Lung (tissue), 12 donors: ENCODE results near the gene FGGY. TPM values are rescaled to one million over a fixed set of nuclear protein-coding genes. Genes with fewer than 3 reads are reported as not detected.

Experiments used
- ATAC-seq: fragments of 200-7000 bp; cut with Tn5 transposase; one replicate; pipeline ENCODE4 v1.9.1; 2020; ENCODE audit warnings: moderate number of reproducible peaks; ENCODE audit not compliant: insufficient read depth, low FRiP score
- DNase-seq, 3 donors: peaks; one replicate each; pipeline ENCODE4 v3.0.0-alpha.2; 2013 to 2017
- H3K27ac ChIP-seq, 2 donors: one replicate each; pipeline ENCODE4 v1.5.1; 2013; ENCODE audit warnings: mild to moderate bottlenecking in 2 of 2, moderate library complexity in 2 of 2, control low read depth in 1 of 2, inconsistent platforms in 1 of 2, low read depth in 1 of 2, low read length in 1 of 2
- H3K27me3 ChIP-seq, 3 donors: one replicate each; pipeline ENCODE4 v1.5.1; 2013; ENCODE audit warnings: low read length in 2 of 3; ENCODE audit not compliant: control insufficient read depth in 3 of 3, insufficient read depth in 3 of 3
- H3K36me3 ChIP-seq, 4 donors: one replicate each; pipeline ENCODE4 v1.5.1; 2013; ENCODE audit warnings: low read length in 4 of 4, mild to moderate bottlenecking in 1 of 4, moderate library complexity in 1 of 4; ENCODE audit not compliant: control insufficient read depth in 4 of 4, insufficient read depth in 4 of 4
- H3K4me1 ChIP-seq, 5 donors: one replicate each; pipeline ENCODE4 v1.5.1; 2013; ENCODE audit warnings: low read length in 5 of 5, mild to moderate bottlenecking in 2 of 5, moderate library complexity in 1 of 5; ENCODE audit not compliant: control insufficient read depth in 5 of 5, insufficient read depth in 5 of 5
- H3K4me3 ChIP-seq: one replicate; pipeline ENCODE4 v1.5.1; 2013; ENCODE audit warnings: mild to moderate bottlenecking, control low read depth, moderate library complexity
- H3K9ac ChIP-seq, 2 donors: one replicate each; pipeline ENCODE4 v1.5.1; 2013; ENCODE audit warnings: low read length in 2 of 2, control low read depth in 1 of 2; ENCODE audit not compliant: insufficient read depth in 1 of 2
- H3K9me3 ChIP-seq, 4 donors: one replicate each; pipeline ENCODE4 v1.5.1; 2013; ENCODE audit warnings: low read length in 3 of 4, mild to moderate bottlenecking in 1 of 4, moderate library complexity in 1 of 4; ENCODE audit not compliant: control insufficient read depth in 4 of 4, insufficient read depth in 3 of 4
- WGBS, 2 donors: extraction: QIAGEN DNeasy Blood & Tissue Kit; methylation state at CpG; one replicate each; pipeline ENCODE4 v1.1.7; 2013; 5-methylcytosine and 5-hydroxymethylcytosine counted together
- polyA plus RNA-seq, 2 donors: library from polyadenylated mRNA; stranded (reverse); fragments of 200-250 nt; gene quantifications; one replicate each; pipeline ENCODE4 v1.2.1, GENCODE V29; 2013
- total RNA-seq, 2 donors: library from RNA; depleted of rRNA in 1 of 2; stranded (reverse); fragments of >200 nt in 1 of 2; gene quantifications; one replicate each; pipeline ENCODE4 v1.2.1, GENCODE V29; 2014 to 2021
- TF ChIP-seq, protein P1 (sequence below): IDR thresholded peaks from 2 replicates; pipeline ENCODE4 v1.5.1; 2012; ENCODE audit warnings: mild to moderate bottlenecking; ENCODE audit errors: control extremely low read depth, extremely low read depth
- donor health status: control.
- donor health status: control.
- donor health status: Bipolar disorder and iron deficiency.
- donor health status: healthy.
- donor health status: DM: yes; HTN: yes; CAD: no.

Gene FGGY
- total and polyA plus RNA-seq, 4 donors: 16.1 to 42.3 (median 18.3) TPM

DNA sequence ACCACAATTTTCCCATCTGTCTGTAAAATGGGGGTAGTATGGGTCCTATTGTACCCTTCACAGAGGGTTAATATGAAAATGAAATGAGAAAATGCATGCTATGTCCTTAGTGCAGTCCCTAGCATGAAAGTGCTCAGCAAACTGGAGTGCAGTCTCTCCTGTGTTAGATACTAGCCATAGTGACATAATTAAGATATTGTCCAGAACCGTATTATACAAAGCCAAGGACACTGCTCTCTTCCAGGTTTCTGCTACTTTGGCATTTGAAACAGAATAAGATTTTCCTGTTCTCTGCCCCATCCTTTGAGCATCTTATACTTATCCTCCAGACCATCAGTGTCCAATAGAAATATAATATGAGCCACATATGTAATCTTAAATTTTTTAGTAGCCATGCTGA lies 213.4 kb downstream of the FGGY start:
- TF ChIP-seq, protein P1, sequence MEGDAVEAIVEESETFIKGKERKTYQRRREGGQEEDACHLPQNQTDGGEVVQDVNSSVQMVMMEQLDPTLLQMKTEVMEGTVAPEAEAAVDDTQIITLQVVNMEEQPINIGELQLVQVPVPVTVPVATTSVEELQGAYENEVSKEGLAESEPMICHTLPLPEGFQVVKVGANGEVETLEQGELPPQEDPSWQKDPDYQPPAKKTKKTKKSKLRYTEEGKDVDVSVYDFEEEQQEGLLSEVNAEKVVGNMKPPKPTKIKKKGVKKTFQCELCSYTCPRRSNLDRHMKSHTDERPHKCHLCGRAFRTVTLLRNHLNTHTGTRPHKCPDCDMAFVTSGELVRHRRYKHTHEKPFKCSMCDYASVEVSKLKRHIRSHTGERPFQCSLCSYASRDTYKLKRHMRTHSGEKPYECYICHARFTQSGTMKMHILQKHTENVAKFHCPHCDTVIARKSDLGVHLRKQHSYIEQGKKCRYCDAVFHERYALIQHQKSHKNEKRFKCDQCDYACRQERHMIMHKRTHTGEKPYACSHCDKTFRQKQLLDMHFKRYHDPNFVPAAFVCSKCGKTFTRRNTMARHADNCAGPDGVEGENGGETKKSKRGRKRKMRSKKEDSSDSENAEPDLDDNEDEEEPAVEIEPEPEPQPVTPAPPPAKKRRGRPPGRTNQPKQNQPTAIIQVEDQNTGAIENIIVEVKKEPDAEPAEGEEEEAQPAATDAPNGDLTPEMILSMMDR: no peak
- Histone ChIP-seq H3K9ac (no peak overlapping the region), H3K36me3 (peaks cover 0 to 2% (median 0%) of the 10 kb centered on the region in 4 donors), H3K27me3 (no peaks in the 10 kb centered on the region), H3K27ac (no peak overlapping the region), H3K4me1 (peaks cover 0 to 4% (median 0%) of the 10 kb centered on the region in 5 donors), H3K9me3 (no peaks in the 10 kb centered on the region), H3K4me3 (no peak overlapping the region)
- no peak for DNase-seq
- 98 to 100% methylated on average over 1 of the region's 1 CpG for WGBS, 2 donors
- no peak for ATAC-seq

DNA sequence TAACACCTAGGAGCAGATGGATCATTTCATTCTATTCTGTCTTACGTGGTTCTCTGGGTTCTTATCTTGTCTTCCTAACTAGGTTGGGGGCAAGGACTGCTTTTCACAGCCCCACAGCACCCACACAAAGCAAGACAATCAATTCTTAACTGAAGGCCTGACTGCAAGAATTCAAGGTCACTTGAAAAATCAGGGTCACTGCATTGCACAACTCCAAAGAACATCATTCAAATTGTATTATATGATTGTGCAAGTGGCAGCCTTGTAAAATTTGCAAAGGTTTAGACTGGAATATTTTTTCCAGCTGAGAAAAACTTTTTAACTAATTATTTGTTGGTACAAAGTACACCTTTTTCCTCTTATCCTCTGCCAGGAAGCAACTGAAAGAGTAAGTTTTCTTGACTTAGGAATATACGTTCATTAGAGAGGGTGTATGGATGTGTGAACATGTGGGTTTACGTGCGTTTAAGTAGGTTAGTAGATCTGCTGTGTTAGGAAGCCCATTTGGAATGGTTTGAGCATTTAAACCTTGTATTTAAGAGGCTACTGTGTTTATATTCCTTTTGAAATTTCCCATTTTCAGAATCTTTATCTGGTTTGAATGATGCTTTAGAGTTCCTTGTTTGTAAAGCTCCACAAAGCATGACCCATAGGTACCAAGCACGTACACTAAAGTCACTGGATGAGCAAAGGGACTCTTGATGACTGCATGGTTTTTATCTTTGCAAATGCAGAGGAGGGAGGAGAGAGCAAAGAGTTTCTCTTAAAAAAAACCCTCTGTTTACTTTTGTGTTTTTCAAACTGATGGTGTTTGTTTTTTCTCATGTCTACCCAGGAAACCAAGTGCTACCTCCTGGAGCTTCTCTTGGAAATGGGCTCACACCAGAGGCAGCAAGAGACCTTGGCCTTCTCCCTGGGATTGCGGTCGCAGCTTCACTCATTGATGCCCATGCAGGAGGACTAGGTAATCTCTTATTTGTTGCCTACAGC lies 214.9 kb downstream of the FGGY start:
- H3K4me1 ChIP-seq: peaks cover 0 to 4% (median 0%) of the 10 kb centered on the region in 5 donors
- no peak for ATAC-seq
- 87 to 96% methylated on average over 7 of the region's 7 CpGs for WGBS, 2 donors
- H3K27ac ChIP-seq: no peak overlapping the region
- peak in 1 of 3 donors; percentile 54 for DNase-seq
- no peaks in the 10 kb centered on the region for H3K27me3 ChIP-seq
- TF ChIP-seq, protein P1: no peak
- no peak overlapping the region for H3K4me3 ChIP-seq
- no peaks in the 10 kb centered on the region for H3K9me3 ChIP-seq
- H3K9ac ChIP-seq: no peak overlapping the region
- H3K36me3 ChIP-seq: peaks cover 0 to 2% (median 0%) of the 10 kb centered on the region in 4 donors

DNA sequence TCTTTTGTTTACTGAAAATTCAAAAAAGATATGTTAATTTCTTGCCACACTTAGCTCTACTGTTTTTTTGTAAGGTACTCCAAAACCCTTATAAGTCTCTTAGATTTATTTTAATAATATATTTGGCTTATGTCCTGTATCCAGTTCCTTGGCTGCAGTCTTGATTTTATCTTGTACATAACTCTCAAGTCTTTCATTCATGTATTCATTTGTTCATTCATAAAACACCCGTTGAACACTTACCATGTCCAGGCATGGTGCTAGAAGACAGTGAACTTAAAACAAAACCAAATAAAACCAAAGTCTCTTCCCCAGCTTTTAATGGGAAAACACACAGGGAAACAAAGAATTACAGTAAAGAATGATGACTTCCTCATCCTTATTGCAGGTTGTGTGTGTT lies 215.8 kb downstream of the FGGY start:
- H3K4me3 ChIP-seq: no peak overlapping the region
- no peak overlapping the region for H3K27ac ChIP-seq
- no peaks in the 10 kb centered on the region for H3K9me3 ChIP-seq
- DNase-seq (no peak), ATAC-seq (no peak)
- peaks cover 0 to 2% (median 0%) of the 10 kb centered on the region in 4 donors for H3K36me3 ChIP-seq
- 36 to 49% methylated on average over 1 of the region's 1 CpG for WGBS, 2 donors
- H3K9ac ChIP-seq: peak overlapping the region in 1 of 2 donors; percentile 13
- H3K4me1 ChIP-seq: peaks cover 0 to 4% (median 0%) of the 10 kb centered on the region in 5 donors
- TF ChIP-seq, protein P1: no peak
- no peaks in the 10 kb centered on the region for H3K27me3 ChIP-seq
